ENCODE results near the gene RIGI.

The RIGI gene

GRCh38 chr9:32487981-32488380 is 38.0 kb downstream of the RIGI start:
- no peak for TF ChIP-seq CTCF (IDR thresholded peaks at IDR 0.05; ENCODE audit: borderline replicate concordance, insufficient read depth, low read depth, low read length)
- H3K4me3 ChIP-seq (ENCODE audit: low read depth, low read length): no peak overlapping the region

GRCh38 chr9:32486839-32487562 is 39.0 kb downstream of the RIGI start:
- TF ChIP-seq CTCF (IDR thresholded peaks at IDR 0.05; ENCODE audit: borderline replicate concordance, insufficient read depth, low read depth, low read length): no peak
- no peak overlapping the region for H3K4me3 ChIP-seq (ENCODE audit: low read depth, low read length)

DNA sequence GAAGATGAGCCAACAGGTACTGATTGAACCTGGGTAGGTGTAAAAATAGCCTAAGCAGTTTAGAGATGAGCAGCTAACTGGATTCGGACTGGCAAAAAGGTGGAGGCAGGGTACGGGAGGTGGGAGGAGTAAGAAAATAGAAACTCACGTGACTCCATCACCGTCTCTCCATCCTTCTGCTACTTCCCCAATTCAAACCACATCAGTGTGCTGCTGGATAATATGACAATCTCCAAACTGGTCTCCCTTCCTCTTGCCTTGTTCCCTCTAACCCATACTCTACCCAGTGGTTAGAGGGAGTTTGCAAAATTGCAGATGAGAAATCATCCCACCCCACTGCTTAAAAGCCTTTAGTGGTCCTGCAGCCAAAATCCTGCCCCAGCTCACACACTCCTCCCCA is 42.7 kb downstream of the RIGI start:
- no peak overlapping the region for H3K4me3 ChIP-seq (ENCODE audit: low read depth, low read length)
- TF ChIP-seq CTCF (IDR thresholded peaks at IDR 0.05; ENCODE audit: borderline replicate concordance, insufficient read depth, low read depth, low read length): no peak

Measured in GM12875 (cell line).